ENCODE data around the gene PRDM1.

Gene PRDM1

DNA sequence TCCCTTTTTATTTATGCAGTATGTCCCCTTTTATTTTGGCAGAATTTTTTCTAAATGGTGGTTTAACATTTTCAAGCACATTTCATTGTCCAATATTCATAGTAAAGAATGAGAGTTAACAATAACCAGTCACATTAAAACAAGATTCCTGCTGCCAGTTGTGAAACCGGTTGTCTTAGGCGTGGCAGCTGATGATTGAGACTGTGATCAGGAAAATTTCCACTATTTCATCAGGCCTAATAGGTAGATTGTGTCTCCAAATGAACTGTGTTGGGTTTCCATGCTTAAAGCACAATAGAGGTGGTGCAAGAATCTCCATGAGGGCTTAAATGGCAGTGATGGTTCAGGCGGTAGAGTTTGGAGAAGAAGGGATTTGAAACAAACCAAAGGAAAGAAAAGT is 15.3 kb downstream of the PRDM1 start:
- no peak overlapping the region for H3K4me3 ChIP-seq (ENCODE audit: low read depth, low read length)
- TF ChIP-seq, protein P1, sequence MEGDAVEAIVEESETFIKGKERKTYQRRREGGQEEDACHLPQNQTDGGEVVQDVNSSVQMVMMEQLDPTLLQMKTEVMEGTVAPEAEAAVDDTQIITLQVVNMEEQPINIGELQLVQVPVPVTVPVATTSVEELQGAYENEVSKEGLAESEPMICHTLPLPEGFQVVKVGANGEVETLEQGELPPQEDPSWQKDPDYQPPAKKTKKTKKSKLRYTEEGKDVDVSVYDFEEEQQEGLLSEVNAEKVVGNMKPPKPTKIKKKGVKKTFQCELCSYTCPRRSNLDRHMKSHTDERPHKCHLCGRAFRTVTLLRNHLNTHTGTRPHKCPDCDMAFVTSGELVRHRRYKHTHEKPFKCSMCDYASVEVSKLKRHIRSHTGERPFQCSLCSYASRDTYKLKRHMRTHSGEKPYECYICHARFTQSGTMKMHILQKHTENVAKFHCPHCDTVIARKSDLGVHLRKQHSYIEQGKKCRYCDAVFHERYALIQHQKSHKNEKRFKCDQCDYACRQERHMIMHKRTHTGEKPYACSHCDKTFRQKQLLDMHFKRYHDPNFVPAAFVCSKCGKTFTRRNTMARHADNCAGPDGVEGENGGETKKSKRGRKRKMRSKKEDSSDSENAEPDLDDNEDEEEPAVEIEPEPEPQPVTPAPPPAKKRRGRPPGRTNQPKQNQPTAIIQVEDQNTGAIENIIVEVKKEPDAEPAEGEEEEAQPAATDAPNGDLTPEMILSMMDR (IDR thresholded peaks at IDR 0.05; ENCODE audit: borderline replicate concordance, insufficient read depth, low read depth, low read length): no peak

DNA sequence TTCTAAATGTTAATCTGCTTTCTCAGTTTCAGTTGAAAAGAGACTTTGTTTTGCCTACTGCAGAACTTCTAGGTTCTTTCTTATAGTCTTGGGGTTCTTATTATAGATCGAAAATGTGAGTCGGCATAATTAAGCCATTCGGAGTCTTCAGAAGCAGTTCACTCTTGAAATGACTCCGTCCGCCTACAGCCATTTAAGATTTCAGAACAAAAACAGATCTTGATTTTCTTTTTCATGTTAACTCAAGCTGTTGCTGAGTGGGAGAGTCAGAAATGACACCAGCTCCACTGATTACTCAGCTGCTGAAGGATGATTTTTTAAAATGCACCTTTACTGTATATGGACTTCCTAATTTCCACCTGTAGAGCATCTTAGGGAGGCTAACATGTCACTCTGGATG is 15.9 kb downstream of the PRDM1 start:
- no peak overlapping the region for H3K4me3 ChIP-seq (ENCODE audit: low read depth, low read length)
- TF ChIP-seq, protein P1 (IDR thresholded peaks at IDR 0.05; ENCODE audit: borderline replicate concordance, insufficient read depth, low read depth, low read length): no peak

DNA sequence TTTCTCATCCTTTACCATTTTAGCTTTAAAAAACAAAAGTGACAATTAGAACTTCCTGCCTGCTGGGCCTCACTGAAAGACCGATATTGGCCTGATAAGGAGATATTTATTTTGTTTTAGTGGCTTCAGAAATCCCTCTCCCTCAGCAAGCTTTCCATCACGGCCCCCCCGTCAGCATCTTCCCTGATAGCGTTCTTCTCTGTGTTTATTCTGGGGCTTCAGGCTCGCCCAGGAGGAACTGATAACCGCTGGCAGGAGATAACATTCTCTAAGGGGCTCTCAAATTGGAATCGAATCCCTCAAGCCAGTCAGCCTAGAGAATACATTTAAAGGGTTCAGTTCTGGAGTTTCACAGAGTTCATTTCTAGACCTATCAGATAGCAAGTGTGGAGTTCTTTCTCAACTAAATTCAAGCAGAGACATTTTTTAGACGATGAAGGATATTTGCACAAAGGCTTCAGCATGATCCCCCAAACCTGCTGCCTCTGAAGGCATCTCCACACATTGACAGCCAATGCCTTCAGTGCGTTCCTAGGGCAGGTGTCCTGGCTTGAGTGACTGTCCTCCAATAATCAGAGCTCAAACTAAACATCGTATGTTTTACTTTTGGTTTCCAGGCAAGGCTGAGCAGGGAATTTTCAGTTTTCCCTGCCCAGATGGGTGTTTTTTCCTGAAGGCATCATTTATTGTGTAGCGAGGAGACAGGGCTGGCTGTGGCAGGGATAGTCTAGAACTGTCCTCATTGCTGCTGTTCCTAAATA is 17.0 kb downstream of the PRDM1 start:
- TF ChIP-seq, protein P1 (IDR thresholded peaks at IDR 0.05; ENCODE audit: borderline replicate concordance, insufficient read depth, low read depth, low read length): no peak
- H3K4me3 ChIP-seq (ENCODE audit: low read depth, low read length): no peak overlapping the region

DNA sequence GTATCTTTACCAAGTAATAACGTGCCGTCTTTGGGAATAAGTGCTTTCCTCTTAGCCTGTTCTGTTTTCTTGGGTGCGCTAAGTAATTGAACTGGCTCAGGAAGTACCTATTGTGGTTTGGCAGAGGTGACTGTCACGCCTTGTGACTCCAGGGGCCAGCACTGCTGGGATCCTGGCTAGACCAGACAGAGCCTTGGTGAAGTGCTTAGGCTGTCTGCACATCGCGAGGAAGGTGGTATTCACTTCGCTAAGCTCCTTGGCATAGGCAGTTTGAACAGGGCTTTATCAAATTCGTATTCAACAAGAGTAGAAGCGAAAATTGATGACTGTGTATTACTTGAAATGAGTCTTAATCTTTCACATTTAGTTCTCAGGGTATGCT is 17.6 kb downstream of the PRDM1 start:
- H3K4me3 ChIP-seq (ENCODE audit: low read depth, low read length): no peak overlapping the region
- TF ChIP-seq, protein P1 (IDR thresholded peaks at IDR 0.05; ENCODE audit: borderline replicate concordance, insufficient read depth, low read depth, low read length): no peak

DNA sequence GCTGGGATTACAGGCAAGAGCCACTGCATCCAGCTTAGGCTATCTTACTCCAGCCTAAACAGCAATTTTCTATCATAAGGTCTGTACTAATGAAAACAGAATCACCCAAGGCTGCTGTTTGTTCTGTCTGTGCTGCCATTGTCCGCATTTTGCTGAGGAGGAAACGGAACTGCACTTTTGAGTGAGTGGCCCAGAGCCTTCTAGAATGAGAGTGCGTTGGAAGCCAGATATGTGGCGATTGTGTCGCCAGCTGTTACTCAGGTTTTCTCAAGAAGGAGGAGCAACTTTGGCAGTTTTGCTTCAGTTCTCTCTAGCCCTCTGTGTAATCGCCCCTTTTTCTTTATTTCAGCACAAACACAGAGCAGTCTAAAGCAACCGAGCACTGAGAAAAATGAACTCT is 18.3 kb downstream of the PRDM1 start:
- TF ChIP-seq, protein P1 (IDR thresholded peaks at IDR 0.05; ENCODE audit: borderline replicate concordance, insufficient read depth, low read depth, low read length): no peak
- no peak overlapping the region for H3K4me3 ChIP-seq (ENCODE audit: low read depth, low read length)

DNA sequence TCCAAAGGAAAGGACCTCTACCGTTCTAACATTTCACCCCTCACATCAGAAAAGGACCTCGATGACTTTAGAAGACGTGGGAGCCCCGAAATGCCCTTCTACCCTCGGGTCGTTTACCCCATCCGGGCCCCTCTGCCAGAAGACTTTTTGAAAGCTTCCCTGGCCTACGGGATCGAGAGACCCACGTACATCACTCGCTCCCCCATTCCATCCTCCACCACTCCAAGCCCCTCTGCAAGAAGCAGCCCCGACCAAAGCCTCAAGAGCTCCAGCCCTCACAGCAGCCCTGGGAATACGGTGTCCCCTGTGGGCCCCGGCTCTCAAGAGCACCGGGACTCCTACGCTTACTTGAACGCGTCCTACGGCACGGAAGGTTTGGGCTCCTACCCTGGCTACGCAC is 18.8 kb downstream of the PRDM1 start:
- TF ChIP-seq, protein P1 (IDR thresholded peaks at IDR 0.05; ENCODE audit: borderline replicate concordance, insufficient read depth, low read depth, low read length): no peak
- no peak overlapping the region for H3K4me3 ChIP-seq (ENCODE audit: low read depth, low read length)

DNA sequence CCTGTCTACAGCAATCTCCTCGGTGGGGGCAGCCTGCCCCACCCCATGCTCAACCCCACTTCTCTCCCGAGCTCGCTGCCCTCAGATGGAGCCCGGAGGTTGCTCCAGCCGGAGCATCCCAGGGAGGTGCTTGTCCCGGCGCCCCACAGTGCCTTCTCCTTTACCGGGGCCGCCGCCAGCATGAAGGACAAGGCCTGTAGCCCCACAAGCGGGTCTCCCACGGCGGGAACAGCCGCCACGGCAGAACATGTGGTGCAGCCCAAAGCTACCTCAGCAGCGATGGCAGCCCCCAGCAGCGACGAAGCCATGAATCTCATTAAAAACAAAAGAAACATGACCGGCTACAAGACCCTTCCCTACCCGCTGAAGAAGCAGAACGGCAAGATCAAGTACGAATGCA is 19.4 kb downstream of the PRDM1 start:
- no peak overlapping the region for H3K4me3 ChIP-seq (ENCODE audit: low read depth, low read length)

More for the DNA sequence above, 19.4 kb downstream of the PRDM1 start:
- TF ChIP-seq, protein P1 (IDR thresholded peaks at IDR 0.05; ENCODE audit: borderline replicate concordance, insufficient read depth, low read depth, low read length): no peak

Measured in GM12875 (cell line).